Transverse colon (tissue), 4 donors: Measurements from ENCODE around the gene TNPO1. TPM values are rescaled to one million over a fixed set of nuclear protein-coding genes. Genes with fewer than 3 reads are reported as not detected.

ENCODE experiments used
- DNase-seq: peaks from one replicate; pipeline ENCODE4 v3.0.0-alpha.2; 2019
- H3K27ac ChIP-seq, 4 donors: fragments of 200-600 bp; sonication (generic); 2 replicates each; pipeline ENCODE4 v1.5.1; 2016 to 2018; ENCODE audit warnings: inconsistent platforms in 4 of 4
- H3K27me3 ChIP-seq: fragments of 200-600 bp; sonication (generic); 2 replicates; pipeline ENCODE4 v1.5.1; 2017; ENCODE audit warnings: inconsistent platforms
- H3K36me3 ChIP-seq, 4 donors: fragments of 200-600 bp; sonication (generic); 2 replicates each; pipeline ENCODE4 v1.5.1; 2017 to 2019; ENCODE audit warnings: inconsistent platforms in 4 of 4
- H3K4me1 ChIP-seq, 4 donors: fragments of 200-600 bp; sonication (generic); 2 replicates each; pipeline ENCODE4 v1.5.1; 2017 to 2020; ENCODE audit warnings: inconsistent platforms in 4 of 4
- H3K4me3 ChIP-seq, 4 donors: fragments of 200-600 bp; sonication (generic); 1 replicate in 1 of 4; 2 replicates in 3 of 4; pipeline versions ENCODE4 v1.5.1 to v1.6.1; 2017 to 2019; ENCODE audit warnings: inconsistent platforms in 4 of 4
- H3K9me3 ChIP-seq, 2 donors: fragments of 200-600 bp; sonication (generic); 2 replicates each; pipeline ENCODE4 v1.5.1; 2017 to 2019; ENCODE audit warnings: inconsistent platforms in 2 of 2
- EP300 ChIP-seq: sonication (generic); formaldehyde crosslinking; IDR thresholded peaks from one replicate; pipeline ENCODE4 v1.6.1; 2017; ENCODE audit warnings: antibody characterized with exemption, low read depth
- POLR2A ChIP-seq: fragments of 450-650 bp; IDR thresholded peaks from one replicate; pipeline ENCODE4 v1.6.1; 2016; ENCODE audit warnings: antibody characterized with exemption, mild to moderate bottlenecking, moderate library complexity
- POLR2AphosphoS5 ChIP-seq, 3 donors: sonication (generic); formaldehyde crosslinking; IDR thresholded peaks; one replicate each; pipeline ENCODE4 v1.6.1; 2016; ENCODE audit warnings: antibody characterized with exemption in 3 of 3
- WGBS, 2 donors: methylation state at CpG; one replicate each; pipeline ENCODE4 v1.1.5; 2018; ENCODE audit warnings: low coverage in 1 of 2; 5-methylcytosine and 5-hydroxymethylcytosine counted together
- in situ Hi-C, 4 donors: fragments of 200-750 bp; cut with MboI; loops; one replicate each; pipeline versions ENCODE4 v1.15.0 to v1.15.1; 2017; ENCODE audit warnings: low sequenced_read_pairs in 3 of 4, low pct_ligation_motif_present in 1 of 4, low pct_unique_long_range_greater_than_20kb in 1 of 4
- intact Hi-C: fragments of 100-400 bp; cut with DNase I; formaldehyde crosslinking; loops from one replicate; pipeline ENCODE4 v1.15.1; 2023; ENCODE audit warnings: low total_unique reads
- small RNA-seq, 4 donors: library from RNA; depleted of rRNA; stranded (forward); fragments of <200 nt; gene quantifications; one replicate each; pipeline ENCODE3, GENCODE V24; 2016
- total RNA-seq, 4 donors: library from RNA; depleted of rRNA; stranded (reverse); fragments of >200 nt; gene quantifications; one replicate each; pipeline ENCODE4 v1.1.0, GENCODE V29; 2016
- TF ChIP-seq, protein P1 (sequence below), 5 experiments: fragments of 200-600 bp in 3 of 5; fragments of 450-650 bp in 2 of 5; sonication (generic) in 3 of 5; IDR thresholded peaks; 1 replicate in 2 of 5; 2 replicates in 3 of 5; pipeline ENCODE4 v1.5.1; 2016 to 2017; ENCODE audit warnings: antibody characterized with exemption in 5 of 5, inconsistent platforms in 3 of 5, mild to moderate bottlenecking in 2 of 5, moderate library complexity in 1 of 5

Gene TNPO1
- total RNA-seq, 4 donors from 2014 or later, result 30.3 to 391 (median 102) TPM

- peak; percentile 99 for DNase-seq
- intact Hi-C loops, result no loop called here
- Histone ChIP-seq H3K27me3 (no peaks in the 10 kb centered on the region), H3K4me1 (peaks cover 4 to 54% (median 24%) of the 10 kb centered on the region in 4 donors), H3K9me3 (no peaks in the 10 kb centered on the region), H3K27ac (peak within 1 kb of the TSS; percentile 96 to 97 (median 97)), H3K36me3 (no peaks in the 10 kb centered on the region), H3K4me3 (peak within 1 kb of the TSS; percentile 82 to 93 (median 90))
- in situ Hi-C loops, result loop anchor here in 1 of 4 donors (10.0 kb wide), 1 partner anchor 249 kb away; no protein-coding TSS in a partner anchor
- WGBS, 2 donors, result 0 to 1% methylated on average over 3 to 38 of the region's 64 CpGs
- peak; percentile 72 to 84 (median 82) for TF ChIP-seq POLR2AphosphoS5 (IDR thresholded peaks at IDR 0.05)
- peak; percentile 87 for TF ChIP-seq POLR2A
- TF ChIP-seq EP300, result no peak
- TF ChIP-seq, protein P1, sequence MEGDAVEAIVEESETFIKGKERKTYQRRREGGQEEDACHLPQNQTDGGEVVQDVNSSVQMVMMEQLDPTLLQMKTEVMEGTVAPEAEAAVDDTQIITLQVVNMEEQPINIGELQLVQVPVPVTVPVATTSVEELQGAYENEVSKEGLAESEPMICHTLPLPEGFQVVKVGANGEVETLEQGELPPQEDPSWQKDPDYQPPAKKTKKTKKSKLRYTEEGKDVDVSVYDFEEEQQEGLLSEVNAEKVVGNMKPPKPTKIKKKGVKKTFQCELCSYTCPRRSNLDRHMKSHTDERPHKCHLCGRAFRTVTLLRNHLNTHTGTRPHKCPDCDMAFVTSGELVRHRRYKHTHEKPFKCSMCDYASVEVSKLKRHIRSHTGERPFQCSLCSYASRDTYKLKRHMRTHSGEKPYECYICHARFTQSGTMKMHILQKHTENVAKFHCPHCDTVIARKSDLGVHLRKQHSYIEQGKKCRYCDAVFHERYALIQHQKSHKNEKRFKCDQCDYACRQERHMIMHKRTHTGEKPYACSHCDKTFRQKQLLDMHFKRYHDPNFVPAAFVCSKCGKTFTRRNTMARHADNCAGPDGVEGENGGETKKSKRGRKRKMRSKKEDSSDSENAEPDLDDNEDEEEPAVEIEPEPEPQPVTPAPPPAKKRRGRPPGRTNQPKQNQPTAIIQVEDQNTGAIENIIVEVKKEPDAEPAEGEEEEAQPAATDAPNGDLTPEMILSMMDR (IDR thresholded peaks at IDR 0.05), result peak; percentile 86 to 98 (median 91)
These were observed 139.4 kb downstream of the TNPO1 start, which contains the start of gene FCHO2 for GRCh38 chr5:72955768-72956323. TSS of gene FCHO2 (plus strand) at chr5:72956041. CDS start at chr5:72956097, 56 bp downstream.

DNA sequence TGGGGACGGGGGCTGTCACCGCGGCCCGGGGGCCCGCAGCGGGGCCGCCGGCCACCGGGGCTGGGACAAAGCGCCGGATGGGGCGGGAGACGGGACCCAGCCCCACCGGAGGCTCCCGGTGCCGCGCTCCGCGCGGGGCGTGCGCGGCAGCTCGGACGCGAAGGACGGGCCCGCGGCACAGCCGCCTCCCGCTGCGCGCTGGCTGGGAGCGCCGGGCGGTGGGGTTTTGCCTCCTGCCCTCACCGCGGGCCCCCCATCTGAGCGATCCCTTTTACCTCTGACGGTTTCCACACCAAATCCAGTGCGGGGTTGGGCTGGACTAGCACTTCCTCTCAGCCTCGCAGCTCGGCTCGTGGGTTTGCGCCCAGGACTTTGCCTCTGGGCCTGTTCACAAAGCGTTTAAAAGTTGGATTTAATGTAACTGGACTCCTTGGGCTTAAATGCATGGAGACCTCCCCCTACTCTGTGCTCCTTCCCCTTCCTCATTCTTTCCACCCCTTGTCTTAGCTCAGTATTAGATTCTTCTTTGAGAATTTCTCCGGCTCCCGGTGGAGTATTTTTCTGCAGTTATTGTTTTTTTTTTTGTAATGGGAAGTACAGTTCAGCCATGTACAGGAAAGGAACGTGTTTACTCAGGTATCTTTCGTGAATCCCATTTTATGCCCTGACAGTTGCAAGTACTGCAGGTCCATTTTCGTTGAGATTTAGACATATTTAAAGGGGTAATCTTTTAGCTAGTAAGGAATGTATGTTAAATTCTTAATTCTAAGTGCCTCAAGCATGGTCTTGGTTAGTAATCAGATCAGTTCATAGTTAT, 140.1 kb downstream of the TNPO1 start:
- peak overlapping the region; percentile 96 to 97 (median 97) for H3K27ac ChIP-seq
- H3K4me3 ChIP-seq, result peak overlapping the region; percentile 82 to 93 (median 90)
- DNase-seq, result peak; percentile 51
- no peaks in the 10 kb centered on the region for H3K36me3 ChIP-seq
- peaks cover 4 to 48% (median 22%) of the 10 kb centered on the region in 4 donors for H3K4me1 ChIP-seq
- no peaks in the 10 kb centered on the region for H3K27me3 ChIP-seq
- no peaks in the 10 kb centered on the region for H3K9me3 ChIP-seq
- WGBS, 2 donors, result 2% methylated on average over 6 to 22 of the region's 51 CpGs
- peak in 1 of 3 donors; percentile 22 for TF ChIP-seq POLR2AphosphoS5 (IDR thresholded peaks at IDR 0.05)
- no peak for TF ChIP-seq EP300
- peak; percentile 0 for TF ChIP-seq POLR2A
- in situ Hi-C loops (loop anchor here in 1 of 4 donors (10.0 kb wide), 1 partner anchor 248 kb away; no protein-coding TSS in a partner anchor), intact Hi-C loops (no loop called here)

DNA sequence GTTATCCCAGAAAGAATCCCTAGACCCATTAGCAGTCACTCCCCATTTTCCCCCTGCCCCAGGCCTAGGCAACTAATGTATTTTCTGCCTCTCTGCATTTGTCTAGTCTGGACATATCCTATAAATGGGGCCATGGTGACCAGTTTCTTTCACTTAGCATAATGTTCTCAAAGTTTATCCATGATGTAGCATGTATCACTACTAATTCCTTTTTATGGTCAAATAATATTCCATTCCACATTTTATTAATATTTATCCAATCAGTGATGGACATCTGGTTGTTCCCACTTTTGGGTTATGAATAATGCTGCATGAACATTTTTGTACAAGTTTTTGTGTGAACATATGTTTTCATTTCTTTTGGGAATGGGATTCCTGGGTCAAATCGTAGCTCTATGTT, 140.9 kb downstream of the TNPO1 start:
- H3K36me3 ChIP-seq, result no peaks in the 10 kb centered on the region
- 78% methylated on average over 1 of the region's 1 CpG; no CpG with 5 or more reads in 1 of the 2 donors for WGBS, 2 donors
- H3K4me1 ChIP-seq, result peaks cover 4 to 40% (median 18%) of the 10 kb centered on the region in 4 donors
- no peaks in the 10 kb centered on the region for H3K9me3 ChIP-seq
- H3K27me3 ChIP-seq, result no peaks in the 10 kb centered on the region
- H3K4me3 ChIP-seq, result peak overlapping the region in 3 of 4 donors; percentile 82 to 93 (median 90)
- in situ Hi-C loops, result loop anchor here in 1 of 4 donors (10.0 kb wide), 1 partner anchor 247 kb away; no protein-coding TSS in a partner anchor
- no peak for DNase-seq
- peak overlapping the region; percentile 96 to 97 (median 97) for H3K27ac ChIP-seq
- intact Hi-C loops, result no loop called here
- no peak for TF ChIP-seq POLR2AphosphoS5 (IDR thresholded peaks at IDR 0.05)
- no peak for TF ChIP-seq POLR2A
- TF ChIP-seq EP300, result no peak
- TF ChIP-seq, protein P1 (IDR thresholded peaks at IDR 0.05), result no peak

DNA sequence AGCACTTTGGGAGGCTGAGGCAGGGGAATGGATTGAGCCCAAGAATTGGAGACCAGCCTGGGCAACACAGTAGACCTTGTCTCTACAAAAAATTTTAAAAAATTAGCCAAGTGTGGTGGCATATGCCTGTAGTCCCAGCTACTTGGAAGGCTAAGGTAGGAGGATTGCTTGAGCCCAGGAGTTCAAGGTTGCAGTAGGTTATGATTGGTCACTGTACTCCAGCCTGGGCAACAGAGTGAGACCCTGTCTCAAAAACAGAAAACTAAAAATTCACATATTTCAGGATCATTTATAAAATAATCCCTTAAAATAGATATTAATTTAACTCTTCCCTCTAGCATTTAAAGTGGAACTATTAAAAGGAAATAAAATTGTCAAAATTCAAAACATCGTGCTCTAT, 142.8 kb downstream of the TNPO1 start:
- 100% methylated on average over 1 of the region's 1 CpG for WGBS, 2 donors

More for the DNA sequence above, 142.8 kb downstream of the TNPO1 start:
- Histone ChIP-seq H3K27ac (peak overlapping the region in 1 of 4 donors; percentile 97), H3K4me1 (peaks cover 4 to 38% (median 17%) of the 10 kb centered on the region in 4 donors), H3K36me3 (no peaks in the 10 kb centered on the region), H3K27me3 (no peaks in the 10 kb centered on the region), H3K9me3 (no peaks in the 10 kb centered on the region), H3K4me3 (peak overlapping the region in 1 of 4 donors; percentile 12)
- intact Hi-C loops, result no loop called here
- TF ChIP-seq POLR2A, result no peak
- TF ChIP-seq EP300, result no peak
- no peak for TF ChIP-seq POLR2AphosphoS5 (IDR thresholded peaks at IDR 0.05)
- TF ChIP-seq, protein P1 (IDR thresholded peaks at IDR 0.05), result no peak
- DNase-seq, result no peak
- in situ Hi-C loops, result loop anchor here in 1 of 4 donors (10.0 kb wide), 1 partner anchor 246 kb away; no protein-coding TSS in a partner anchor

Small RNAs within 50 kb of the gene (small RNA-seq; reads per million reads assigned to genes)
- 0 to 0.14 (median 0) reads per million in 4 donors for gene MIR4804
- gene RF00019, result 0 reads per million in 4 donors

Other genes with a start within 250 kb of the TNPO1 start
- 10 to 100 TPM; 25.8 to 45.4 (median 29.2) TPM for gene FCHO2, start 139.4 kb downstream of the TNPO1 start, total RNA-seq